ENCODE data around the gene CNPPD1. TPM values are rescaled to one million over a fixed set of nuclear protein-coding genes. Genes with fewer than 3 reads are reported as not detected.

Gene CNPPD1
- total RNA-seq, 3 donors from 2014 or later: 90.4 to 138 (median 110) TPM

DNA sequence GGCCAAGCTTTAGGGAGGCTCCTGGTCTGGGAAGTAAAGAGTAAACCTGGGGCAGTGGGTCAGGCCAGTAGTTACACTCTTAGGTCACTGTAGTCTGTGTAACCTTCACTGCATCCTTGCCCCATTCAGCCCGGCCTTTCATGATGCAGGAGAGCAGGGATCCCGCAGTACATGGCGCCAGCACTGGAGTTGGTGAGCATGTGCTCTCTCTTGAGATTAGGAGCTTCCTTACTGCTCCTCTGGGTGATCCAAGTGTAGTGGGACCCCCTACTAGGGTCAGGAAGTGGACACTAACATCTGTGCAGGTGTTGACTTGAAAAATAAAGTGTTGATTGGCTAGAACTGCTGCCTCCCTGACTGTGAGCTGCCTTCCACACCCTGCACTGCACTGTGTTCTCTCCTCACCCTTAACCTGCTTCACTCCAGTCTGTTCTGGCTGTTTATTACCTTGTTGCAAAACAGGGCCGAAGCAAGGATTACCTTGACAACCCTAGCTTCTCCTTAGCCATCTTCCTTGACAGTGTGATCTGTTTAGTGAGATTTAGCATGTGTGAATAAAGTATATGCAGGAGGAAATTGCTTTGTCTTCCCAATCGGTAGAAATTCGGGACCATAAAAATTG is 6.5 kb upstream of the CNPPD1 start:
- ATAC-seq (peak; percentile 80), DNase-seq (peak in 1 of 3 donors; percentile 46)
- intact Hi-C loops (cut with DNase I, micrococcal nuclease): no loop called here
- Histone ChIP-seq H3K36me3 (ENCODE audit: low read depth) (peaks cover 4% of the 10 kb centered on the region), H3K4me1 (ENCODE audit: low read depth) (peaks cover 33% of the 10 kb centered on the region), H3K9me3 (no peaks in the 10 kb centered on the region), H3K4me3 (no peak overlapping the region)
- no peak for TF ChIP-seq CTCF (IDR thresholded peaks at IDR 0.05)

DNA sequence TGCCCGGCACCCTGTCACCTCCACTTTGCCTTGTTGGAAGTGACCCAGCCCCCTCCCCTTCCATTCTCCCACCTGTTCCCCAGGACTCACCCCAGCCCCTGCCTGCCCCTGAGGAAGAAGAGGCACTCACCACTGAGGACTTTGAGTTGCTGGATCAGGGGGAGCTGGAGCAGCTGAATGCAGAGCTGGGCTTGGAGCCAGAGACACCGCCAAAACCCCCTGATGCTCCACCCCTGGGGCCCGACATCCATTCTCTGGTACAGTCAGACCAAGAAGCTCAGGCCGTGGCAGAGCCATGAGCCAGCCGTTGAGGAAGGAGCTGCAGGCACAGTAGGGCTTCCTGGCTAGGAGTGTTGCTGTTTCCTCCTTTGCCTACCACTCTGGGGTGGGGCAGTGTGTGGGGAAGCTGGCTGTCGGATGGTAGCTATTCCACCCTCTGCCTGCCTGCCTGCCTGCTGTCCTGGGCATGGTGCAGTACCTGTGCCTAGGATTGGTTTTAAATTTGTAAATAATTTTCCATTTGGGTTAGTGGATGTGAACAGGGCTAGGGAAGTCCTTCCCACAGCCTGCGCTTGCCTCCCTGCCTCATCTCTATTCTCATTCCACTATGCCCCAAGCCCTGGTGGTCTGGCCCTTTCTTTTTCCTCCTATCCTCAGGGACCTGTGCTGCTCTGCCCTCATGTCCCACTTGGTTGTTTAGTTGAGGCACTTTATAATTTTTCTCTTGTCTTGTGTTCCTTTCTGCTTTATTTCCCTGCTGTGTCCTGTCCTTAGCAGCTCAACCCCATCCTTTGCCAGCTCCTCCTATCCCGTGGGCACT is 5.8 kb upstream of the CNPPD1 start:
- Histone ChIP-seq H3K4me3 (no peak overlapping the region), H3K4me1 (ENCODE audit: low read depth) (peaks cover 33% of the 10 kb centered on the region), H3K9me3 (no peaks in the 10 kb centered on the region), H3K36me3 (ENCODE audit: low read depth) (peaks cover 4% of the 10 kb centered on the region)
- intact Hi-C loops (cut with DNase I, micrococcal nuclease): no loop called here
- no peak for TF ChIP-seq CTCF (IDR thresholded peaks at IDR 0.05)
- peak; percentile 59 to 62 (median 62) for DNase-seq
- ATAC-seq: peak; percentile 56

DNA sequence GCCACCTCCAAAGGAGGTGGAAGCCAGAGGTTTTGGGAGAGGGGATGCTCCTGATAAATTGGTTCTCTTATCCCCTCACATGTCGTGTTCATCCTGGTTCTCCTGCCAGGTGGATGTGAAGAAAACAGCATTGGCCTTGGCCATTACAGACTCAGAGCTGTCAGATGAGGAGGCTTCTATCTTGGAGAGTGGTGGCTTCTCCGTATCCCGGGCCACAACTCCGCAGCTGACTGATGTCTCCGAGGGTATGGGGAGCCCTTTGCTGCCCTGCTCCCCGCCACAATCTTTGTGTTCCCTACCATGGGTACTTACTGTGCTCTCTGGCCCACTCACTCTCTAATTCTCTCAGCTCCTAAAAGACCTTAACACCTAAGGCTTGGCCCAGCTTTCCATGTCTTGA is 4.8 kb upstream of the CNPPD1 start:
- DNase-seq (no peak), ATAC-seq (no peak)
- Histone ChIP-seq H3K4me3 (no peak overlapping the region), H3K36me3 (ENCODE audit: low read depth) (peaks cover 4% of the 10 kb centered on the region), H3K9me3 (no peaks in the 10 kb centered on the region), H3K4me1 (ENCODE audit: low read depth) (peaks cover 33% of the 10 kb centered on the region)
- intact Hi-C loops (cut with DNase I, micrococcal nuclease): no loop called here
- no peak for TF ChIP-seq CTCF (IDR thresholded peaks at IDR 0.05)

GRCh38 chr2:219180961-219181360 is 4.2 kb upstream of the CNPPD1 start:
- Histone ChIP-seq H3K36me3 (ENCODE audit: low read depth) (peaks cover 4% of the 10 kb centered on the region), H3K4me1 (ENCODE audit: low read depth) (peaks cover 33% of the 10 kb centered on the region), H3K4me3 (no peak overlapping the region), H3K9me3 (no peaks in the 10 kb centered on the region)
- ATAC-seq (no peak), DNase-seq (no peak)
- no peak for TF ChIP-seq CTCF (IDR thresholded peaks at IDR 0.05)
- intact Hi-C loops (cut with DNase I, micrococcal nuclease): no loop called here

DNA sequence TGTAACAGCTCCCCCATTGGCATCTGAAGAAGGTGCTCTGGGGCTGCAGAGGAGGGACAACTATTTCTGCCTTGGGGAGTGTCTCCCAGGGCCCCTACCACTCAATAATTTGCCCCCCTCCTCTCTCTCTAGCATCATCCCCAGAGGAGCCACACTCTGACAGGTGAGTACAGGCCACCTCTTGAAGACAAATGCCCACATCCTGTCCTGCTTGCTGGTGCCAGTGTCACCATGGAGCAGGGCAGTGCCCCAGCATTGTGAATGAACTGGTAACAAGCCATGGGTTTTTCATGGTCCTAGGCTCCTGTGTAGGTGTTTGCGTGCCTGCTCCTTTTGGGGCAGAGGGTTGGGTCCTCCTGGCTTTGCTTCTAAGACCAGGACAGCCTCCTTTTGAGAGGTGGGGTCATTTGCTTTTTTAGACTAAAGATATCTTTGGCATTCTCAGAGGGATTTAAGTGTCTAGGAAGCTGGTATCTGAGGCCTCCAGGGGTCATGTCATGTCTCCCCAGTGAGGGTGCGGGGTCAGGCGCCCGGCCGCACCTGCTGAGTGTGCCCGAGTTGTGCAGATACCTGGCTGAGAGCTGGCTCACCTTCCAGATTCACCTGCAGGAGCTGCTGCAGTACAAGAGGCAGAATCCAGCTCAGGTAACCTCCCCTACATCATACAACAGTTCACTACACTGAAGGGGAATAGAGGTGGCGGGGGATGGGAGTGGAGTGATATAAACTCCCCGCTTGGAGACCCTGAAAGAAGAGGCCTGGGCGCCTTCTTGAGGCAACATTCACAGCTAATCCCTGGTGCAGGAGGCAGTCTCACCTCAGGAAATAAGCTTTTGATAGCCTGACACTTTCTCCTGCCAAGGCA is 3.1 kb upstream of the CNPPD1 start:
- DNase-seq (no peak), ATAC-seq (no peak)
- peaks cover 45% of the 10 kb centered on the region for H3K4me1 ChIP-seq (ENCODE audit: low read depth)
- no peak overlapping the region for H3K4me3 ChIP-seq
- H3K36me3 ChIP-seq (ENCODE audit: low read depth): peaks cover 4% of the 10 kb centered on the region
- intact Hi-C loops (cut with DNase I, micrococcal nuclease): no loop called here
- no peaks in the 10 kb centered on the region for H3K9me3 ChIP-seq
- no peak for TF ChIP-seq CTCF (IDR thresholded peaks at IDR 0.05)

All from mucosa of descending colon (tissue), 3 donors.